GM21619 (cell line): ENCODE measurements around the gene CPNE4.

ENCODE experiments used
- ATAC-seq: cut with Tn5 transposase; IDR thresholded peaks from one replicate; pipeline ENCODE4 v1.9.1; 2021; ENCODE audit not compliant: unreplicated experiment

The CPNE4 gene

DNA sequence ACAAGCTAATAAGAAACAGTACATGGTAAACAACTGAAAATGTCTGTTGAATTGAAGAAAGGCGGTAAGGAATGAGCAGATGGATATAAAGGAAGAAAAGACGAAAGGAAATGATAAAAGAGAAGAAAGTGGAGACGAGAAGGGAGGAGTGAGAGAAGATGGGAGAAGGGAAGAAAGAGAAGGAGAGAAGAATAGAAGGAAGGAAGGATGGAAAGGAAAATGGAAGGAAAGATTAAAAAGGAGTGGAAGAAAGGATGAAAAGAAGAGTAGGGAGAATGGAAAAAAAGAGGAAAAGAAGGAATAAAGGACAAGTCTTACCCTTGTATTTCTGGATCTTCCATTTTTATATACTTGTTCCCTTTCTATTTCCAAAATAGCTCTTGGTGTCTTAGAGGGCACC lies 17.7 kb downstream of the CPNE4 start:
- ATAC-seq, result no peak

- ATAC-seq, result no peak
Measured at GRCh38 chr3:132016061-132017041, 18.5 kb downstream of the CPNE4 start.

DNA sequence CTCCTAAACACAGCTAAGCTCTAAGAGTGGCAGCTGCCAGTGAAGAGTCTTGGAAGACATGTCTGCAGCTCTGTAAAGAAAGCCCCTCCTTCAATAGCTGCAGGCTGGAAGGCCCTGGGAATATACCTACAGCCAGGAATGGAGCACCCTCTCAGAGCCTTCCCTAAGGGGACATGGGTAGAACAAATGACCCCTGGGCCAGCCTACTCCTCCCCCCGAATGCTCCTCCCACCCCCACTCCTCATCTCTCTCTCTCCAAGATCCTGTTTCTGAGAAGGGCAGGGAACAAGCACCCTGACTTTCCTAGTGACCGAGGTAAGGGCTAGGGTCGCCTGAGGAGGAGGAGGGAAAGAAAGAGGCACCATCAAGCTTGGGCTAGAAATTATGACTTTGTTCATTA lies 20.7 kb downstream of the CPNE4 start:
- no peak for ATAC-seq

DNA sequence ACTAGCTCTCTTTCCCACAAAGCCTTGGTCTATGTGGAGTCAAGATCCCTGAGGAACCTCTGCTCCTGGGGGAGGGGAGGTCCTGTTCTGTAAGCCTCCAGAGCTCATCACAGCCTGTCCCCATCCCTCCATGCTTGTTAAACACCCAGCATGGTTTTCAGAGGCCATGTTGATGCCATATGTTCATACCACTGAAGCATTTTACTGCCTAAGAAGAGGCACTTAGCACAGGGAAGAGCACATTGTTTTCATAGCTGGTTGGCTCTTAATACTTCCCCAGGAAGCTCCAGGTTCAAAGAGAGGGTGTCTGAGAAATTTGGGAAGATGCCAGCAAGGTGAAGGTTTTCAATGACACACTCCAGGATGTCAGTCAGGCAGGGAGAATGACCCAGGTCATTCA lies 25.6 kb downstream of the CPNE4 start:
- no peak for ATAC-seq

- no peak for ATAC-seq
Measured at GRCh38 chr3:132008837-132009236, 26.0 kb downstream of the CPNE4 start.

- ATAC-seq, result no peak
Measured at GRCh38 chr3:132007617-132008016, 27.2 kb downstream of the CPNE4 start.

- no peak for ATAC-seq
Measured at GRCh38 chr3:132006605-132007204, 28.1 kb downstream of the CPNE4 start.

DNA sequence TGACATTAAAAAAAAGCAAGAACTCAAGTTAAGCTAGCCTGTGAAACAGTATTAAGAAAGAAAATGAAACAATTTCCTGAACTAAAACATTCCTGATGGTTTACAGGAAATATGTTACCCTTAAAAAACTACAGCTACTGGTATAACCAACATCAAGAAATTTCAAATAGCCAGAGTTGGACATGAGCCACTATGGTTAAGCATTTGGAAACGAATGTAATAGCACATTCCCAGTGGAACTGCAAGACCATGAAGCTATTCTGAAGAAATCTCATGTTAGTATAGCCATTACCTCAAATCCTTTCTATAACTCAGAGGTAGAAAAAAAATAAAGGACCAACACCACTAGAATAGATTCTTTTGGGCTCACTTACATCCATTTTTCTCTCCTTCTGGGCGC lies 30.2 kb downstream of the CPNE4 start:
- no peak for ATAC-seq

DNA sequence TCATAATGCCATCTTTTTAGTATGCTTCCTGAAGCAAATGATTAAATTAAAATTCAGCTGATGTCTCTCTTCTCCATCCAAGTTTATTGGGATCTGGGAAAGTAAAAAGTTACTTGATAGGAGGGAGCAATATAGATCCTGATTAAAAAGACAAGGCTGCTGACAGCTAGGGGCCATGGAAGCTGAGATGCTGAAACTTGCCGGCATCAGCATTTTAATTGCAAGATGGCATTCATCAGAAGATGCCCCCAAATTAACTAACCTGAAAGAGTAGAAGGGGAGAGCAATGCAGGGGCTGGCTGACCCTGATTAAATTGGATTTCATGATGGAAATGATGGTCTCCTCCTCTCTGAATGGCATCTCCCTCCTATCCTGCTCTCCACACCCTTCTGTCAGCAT lies 31.1 kb downstream of the CPNE4 start:
- no peak for ATAC-seq

- no peak for ATAC-seq
Measured at GRCh38 chr3:132001999-132002398, 32.8 kb downstream of the CPNE4 start.

- ATAC-seq, result no peak
Measured at GRCh38 chr3:132001036-132001435, 33.8 kb downstream of the CPNE4 start.

DNA sequence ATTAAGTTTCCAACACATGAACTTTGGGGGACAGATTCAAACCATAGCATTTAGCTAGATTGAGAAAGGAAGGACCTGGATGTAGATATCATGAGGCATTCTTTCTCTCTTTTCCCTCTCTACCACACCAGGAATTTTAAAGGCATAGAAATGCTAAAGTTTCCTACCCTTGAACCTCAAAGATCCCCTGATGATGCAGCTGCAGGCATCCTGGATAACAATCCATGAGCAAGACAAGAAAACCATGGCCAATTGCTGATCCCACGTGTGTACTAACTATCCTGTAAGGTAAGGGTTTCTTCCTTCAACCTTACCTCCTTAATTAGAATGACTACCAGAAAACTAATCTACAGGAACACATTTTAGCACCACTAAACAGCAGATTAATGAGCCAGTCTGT lies 36.8 kb downstream of the CPNE4 start:
- no peak for ATAC-seq

DNA sequence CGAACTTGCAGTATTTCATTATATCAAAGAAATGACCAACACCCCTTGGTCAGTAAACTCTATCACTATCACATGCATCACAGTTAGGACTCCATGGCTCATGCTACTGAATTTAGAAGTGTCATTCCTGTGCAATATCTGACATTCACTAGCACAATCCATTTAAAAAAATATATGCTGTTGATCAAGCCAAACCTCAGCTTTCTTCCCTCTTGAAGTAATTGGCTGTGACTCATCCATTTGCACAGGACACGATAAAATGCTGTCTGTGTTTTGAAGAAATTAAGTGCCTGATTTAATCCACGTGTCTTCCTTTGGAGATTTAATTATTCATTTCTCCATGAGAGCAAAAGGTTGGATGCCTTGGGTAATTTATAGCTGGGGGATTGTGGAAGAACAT lies 38.9 kb downstream of the CPNE4 start:
- ATAC-seq, result no peak

- no peak for ATAC-seq
Measured at GRCh38 chr3:131989318-131989717, 45.5 kb downstream of the CPNE4 start.

- ATAC-seq, result no peak
Measured at GRCh38 chr3:131988209-131988608, 46.6 kb downstream of the CPNE4 start.

- no peak for ATAC-seq
Measured at GRCh38 chr3:131983689-131984088, 51.1 kb downstream of the CPNE4 start.

- ATAC-seq, result no peak
Measured at GRCh38 chr3:131981323-131981722, 53.5 kb downstream of the CPNE4 start.

DNA sequence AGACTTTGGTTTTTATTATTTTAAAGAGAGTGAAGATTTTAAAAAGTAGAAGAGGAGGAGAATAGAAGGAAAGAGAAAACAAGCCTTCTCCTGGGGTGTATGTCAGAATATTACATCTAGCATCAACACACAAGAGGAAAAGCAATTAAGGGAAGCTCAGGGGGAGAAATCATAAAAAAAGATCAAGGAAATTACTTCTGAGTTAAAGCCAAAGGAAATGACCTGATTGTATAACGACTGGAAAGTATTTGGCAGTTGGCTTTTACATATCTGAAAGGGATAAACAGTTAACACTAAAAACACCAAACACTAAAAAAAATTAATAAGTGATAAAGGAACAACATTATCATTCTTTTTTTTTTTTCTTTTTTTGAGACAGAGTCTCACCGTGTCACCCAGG lies 58.4 kb downstream of the CPNE4 start:
- no peak for ATAC-seq

GRCh38 chr3:131975047-131975446 lies 59.8 kb downstream of the CPNE4 start:
- no peak for ATAC-seq

- no peak for ATAC-seq
Measured at GRCh38 chr3:131973731-131974130, 61.1 kb downstream of the CPNE4 start.

DNA sequence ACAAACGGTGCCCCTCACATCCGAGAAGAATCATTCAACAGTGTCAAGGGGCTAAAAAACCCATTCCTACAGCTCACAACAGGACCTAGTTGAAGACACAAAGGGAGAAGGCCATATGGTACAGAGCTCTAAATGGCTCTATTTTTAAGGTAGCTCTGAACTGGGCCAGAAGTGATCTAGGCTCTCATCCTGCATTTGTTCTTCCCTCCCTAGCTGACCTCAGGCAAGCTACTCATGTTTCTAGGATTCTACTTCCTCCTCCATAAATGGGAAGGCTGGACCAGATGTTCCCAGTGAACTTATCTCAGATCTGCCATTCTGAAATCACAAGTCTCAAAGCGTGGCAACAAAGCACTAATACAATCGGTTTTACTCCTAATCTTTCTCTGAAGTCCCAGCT lies 62.3 kb downstream of the CPNE4 start:
- no peak for ATAC-seq

- ATAC-seq, result no peak
Measured at GRCh38 chr3:131972091-131972490, 62.7 kb downstream of the CPNE4 start.
